NT2/D1 (cell line): ENCODE data around the gene SCMH1.
"Not testable (repeated sequence)": the region's sequence is repeated elsewhere in the genome, so short reads cannot be mapped to it uniquely, and the experiment has no call there.

Source experiments
- DNase-seq: peaks from one replicate; pipeline ENCODE4 v3.0.0-alpha.2; 2011; ENCODE audit warnings: low read depth, low spot score
- H3K27me3 ChIP-seq: 2 replicates; pipeline ENCODE4 v1.6.0; 2011; ENCODE audit warnings: mild to moderate bottlenecking; ENCODE audit not compliant: insufficient read length, insufficient read depth
- H3K36me3 ChIP-seq: 2 replicates; pipeline ENCODE4 v1.6.1; 2011; ENCODE audit warnings: mild to moderate bottlenecking, low read length, mixed read lengths; ENCODE audit not compliant: insufficient read depth, insufficient read length
- H3K4me1 ChIP-seq: 2 replicates; pipeline ENCODE4 v1.5.1; 2011; ENCODE audit not compliant: insufficient read depth, insufficient read length
- H3K4me3 ChIP-seq: 2 replicates; pipeline ENCODE4 v1.5.1; 2011; ENCODE audit warnings: low read depth; ENCODE audit not compliant: insufficient read length
- H3K9ac ChIP-seq: 2 replicates; pipeline ENCODE4 v1.6.0; 2011; ENCODE audit warnings: low read depth; ENCODE audit not compliant: insufficient read length
- H3K9me3 ChIP-seq: 2 replicates; pipeline ENCODE4 v1.5.1; 2011; ENCODE audit warnings: mild to moderate bottlenecking, low read length; ENCODE audit not compliant: insufficient read depth
- SUZ12 ChIP-seq: IDR thresholded peaks from 2 replicates; pipeline ENCODE4 v1.6.1; 2011; ENCODE audit not compliant: insufficient read length, insufficient read depth; ENCODE audit errors: extremely low read depth
- YY1 ChIP-seq: IDR thresholded peaks from 2 replicates; pipeline ENCODE4 v1.6.1; 2011; ENCODE audit not compliant: insufficient read length, insufficient read depth
- ZNF274 ChIP-seq: IDR thresholded peaks from 2 replicates; pipeline ENCODE4 v1.6.1; 2011; ENCODE audit warnings: mild to moderate bottlenecking, low read depth, low read length

Gene SCMH1

GRCh38 chr1:41239988-41240610, 2.0 kb downstream of the SCMH1 start:
- peaks cover 5% of the 10 kb centered on the region for H3K4me1 ChIP-seq
- no peaks in the 10 kb centered on the region for H3K9me3 ChIP-seq
- DNase-seq, result no peak
- no peaks in the 10 kb centered on the region for H3K36me3 ChIP-seq
- H3K27me3 ChIP-seq, result peaks cover 27% of the 10 kb centered on the region
- H3K4me3 ChIP-seq, result no peak overlapping the region
- TF ChIP-seq SUZ12, result no peak
- no peak overlapping the region for H3K9ac ChIP-seq

GRCh38 chr1:41238311-41238988, 3.7 kb downstream of the SCMH1 start:
- Histone ChIP-seq H3K9ac (no peak overlapping the region), H3K36me3 (no peaks in the 10 kb centered on the region), H3K27me3 (peaks cover 12% of the 10 kb centered on the region), H3K4me3 (no peak overlapping the region), H3K9me3 (no peaks in the 10 kb centered on the region), H3K4me1 (peaks cover 7% of the 10 kb centered on the region)
- no peak for DNase-seq
- no peak for TF ChIP-seq SUZ12
- TF ChIP-seq ZNF274, result no peak
- TF ChIP-seq YY1, result no peak

DNA sequence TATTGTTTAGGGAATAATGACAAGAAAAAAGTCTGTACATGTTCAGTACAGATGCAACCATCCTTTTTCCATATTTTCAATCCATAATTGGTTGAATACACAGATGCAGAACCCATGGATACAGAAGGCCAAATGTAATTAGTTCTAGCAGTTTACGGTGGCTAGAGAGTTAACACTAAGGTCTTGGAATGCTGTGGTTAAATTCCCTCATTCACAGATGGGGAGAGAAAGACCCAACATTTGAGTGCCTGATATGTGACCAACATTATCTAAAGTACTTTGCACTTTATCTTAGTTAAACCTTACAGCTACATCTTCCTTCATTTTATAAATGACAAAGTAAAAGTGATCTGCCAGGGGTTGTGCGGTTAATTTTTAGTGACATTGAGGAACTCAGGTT, 5.3 kb downstream of the SCMH1 start:
- Histone ChIP-seq H3K4me3 (no peak overlapping the region), H3K9ac (no peak overlapping the region), H3K36me3 (no peaks in the 10 kb centered on the region), H3K27me3 (peaks cover 8% of the 10 kb centered on the region), H3K4me1 (peaks cover 2% of the 10 kb centered on the region), H3K9me3 (no peaks in the 10 kb centered on the region)
- no peak for DNase-seq
- TF ChIP-seq ZNF274 (no peak), YY1 (no peak), SUZ12 (no peak)

DNA sequence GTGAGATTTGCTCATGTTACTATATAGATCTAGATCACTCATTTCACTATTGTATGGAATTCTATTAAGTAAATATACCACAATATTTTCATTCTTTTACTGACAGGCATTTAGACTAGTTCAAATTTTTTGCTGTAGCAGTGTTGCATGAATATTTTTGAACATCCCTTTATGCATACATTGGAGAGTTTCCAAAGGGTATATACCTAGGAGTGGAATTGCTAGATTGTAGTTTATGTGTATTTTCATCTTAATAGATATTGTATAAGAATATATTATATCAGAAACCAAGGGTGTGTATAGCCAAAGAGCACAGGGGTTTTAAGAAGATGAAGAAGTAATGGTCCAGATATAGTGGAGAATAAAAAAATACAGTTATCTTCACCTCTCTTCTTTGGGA, 6.2 kb downstream of the SCMH1 start:
- H3K36me3 ChIP-seq, result no peaks in the 10 kb centered on the region
- peaks cover 2% of the 10 kb centered on the region for H3K4me1 ChIP-seq
- H3K9ac ChIP-seq, result no peak overlapping the region
- H3K4me3 ChIP-seq, result no peak overlapping the region
- H3K27me3 ChIP-seq, result peaks cover 4% of the 10 kb centered on the region
- TF ChIP-seq SUZ12 (no peak), ZNF274 (no peak), YY1 (no peak)
- no peak for DNase-seq
- no peaks in the 10 kb centered on the region for H3K9me3 ChIP-seq

DNA sequence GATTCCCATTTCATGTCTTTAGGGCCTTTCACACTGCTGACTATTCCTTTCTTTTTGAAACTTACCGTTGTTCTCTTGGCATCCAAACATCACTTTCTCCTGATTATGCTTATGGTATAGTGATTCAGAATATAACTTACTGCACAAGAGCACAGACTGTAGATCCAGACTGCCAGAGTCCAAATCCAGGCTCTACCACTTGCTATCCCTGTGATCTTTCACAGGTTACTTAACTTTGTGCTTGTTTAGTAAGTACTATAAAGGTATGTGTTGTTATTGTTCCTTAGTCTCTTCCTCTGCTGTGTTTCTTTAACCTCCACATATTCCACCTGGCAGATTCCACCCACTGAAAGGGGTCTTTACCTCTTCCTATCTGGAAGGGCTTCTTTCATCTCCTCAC, 8.4 kb downstream of the SCMH1 start:
- H3K4me1 ChIP-seq, result peaks cover 2% of the 10 kb centered on the region
- TF ChIP-seq ZNF274 (no peak), SUZ12 (no peak), YY1 (no peak)
- no peaks in the 10 kb centered on the region for H3K36me3 ChIP-seq
- no peak for DNase-seq
- H3K9me3 ChIP-seq, result no peaks in the 10 kb centered on the region
- H3K27me3 ChIP-seq, result no peaks in the 10 kb centered on the region
- H3K9ac ChIP-seq, result no peak overlapping the region
- no peak overlapping the region for H3K4me3 ChIP-seq

DNA sequence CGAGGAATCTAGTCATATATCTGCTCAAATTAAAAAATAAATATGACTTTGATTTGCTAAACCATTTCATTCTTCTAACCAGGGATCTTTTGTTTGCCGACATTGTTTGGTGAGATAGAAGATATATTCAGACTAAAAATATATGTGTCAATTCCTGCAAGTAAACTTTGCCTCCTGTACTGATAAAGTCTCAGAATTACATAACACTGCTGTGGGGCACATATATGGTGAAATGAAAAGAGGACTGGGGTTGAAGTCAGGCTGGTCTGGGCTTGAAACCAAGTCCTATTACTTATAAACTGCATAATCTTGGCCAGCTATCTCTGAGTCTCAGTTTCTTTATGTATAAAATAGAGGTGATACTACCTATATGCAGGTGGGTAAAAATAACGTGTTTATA, 9.8 kb downstream of the SCMH1 start:
- Histone ChIP-seq H3K9ac (no peak overlapping the region), H3K4me1 (peaks cover 2% of the 10 kb centered on the region), H3K27me3 (no peaks in the 10 kb centered on the region), H3K9me3 (no peaks in the 10 kb centered on the region), H3K36me3 (no peaks in the 10 kb centered on the region), H3K4me3 (no peak overlapping the region)
- no peak for TF ChIP-seq ZNF274
- no peak for TF ChIP-seq SUZ12
- no peak for TF ChIP-seq YY1
- no peak for DNase-seq

- H3K36me3 ChIP-seq, result no peaks in the 10 kb centered on the region
- DNase-seq, result no peak
- H3K9ac ChIP-seq, result no peak overlapping the region
- TF ChIP-seq ZNF274 (no peak), SUZ12 (no peak), YY1 (no peak)
- no peaks in the 10 kb centered on the region for H3K9me3 ChIP-seq
- no peak overlapping the region for H3K4me3 ChIP-seq
- H3K27me3 ChIP-seq, result no peaks in the 10 kb centered on the region
- H3K4me1 ChIP-seq, result peaks cover 7% of the 10 kb centered on the region
Observed at GRCh38 chr1:41230656-41231055, 11.4 kb downstream of the SCMH1 start.

DNA sequence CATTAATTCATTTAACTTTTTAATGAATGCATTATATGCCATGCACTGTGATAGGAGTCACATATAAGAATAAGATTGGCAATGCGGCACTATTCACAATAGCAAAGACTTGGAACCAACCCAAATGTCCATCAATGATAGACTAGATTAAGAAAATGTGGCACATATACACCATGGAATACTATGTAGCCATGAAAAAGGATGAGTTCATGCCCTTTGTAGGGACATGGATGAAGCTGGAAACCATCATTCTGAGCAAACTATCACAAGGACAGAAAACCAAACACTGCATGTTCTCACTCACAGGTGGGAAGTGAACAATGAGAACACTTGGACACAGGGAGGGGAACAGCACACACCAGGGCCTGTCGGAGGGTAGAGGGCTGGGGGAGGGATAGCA, 12.9 kb downstream of the SCMH1 start:
- H3K4me3 ChIP-seq, H3K36me3 ChIP-seq, DNase-seq, H3K9ac ChIP-seq, H3K4me1 ChIP-seq, H3K9me3 ChIP-seq, H3K27me3 ChIP-seq: not testable (repeated sequence)
